Hepatocyte (in vitro differentiated cells): ENCODE data around the gene FBXW11. TPM values are rescaled to one million over a fixed set of nuclear protein-coding genes. Genes with fewer than 3 reads are reported as not detected.
A peak's percentile ranks its signal among the peaks of the same experiment; 100 is the strongest.

Source experiments
- DNase-seq: peaks from one replicate; pipeline ENCODE4 v3.0.0-alpha.2; 2016; ENCODE audit warnings: low spot score
- H2AFZ ChIP-seq: fragments of 200-600 bp; sonication (generic); 2 replicates; pipeline ENCODE4 v1.6.0; 2016; ENCODE audit warnings: antibody characterized with exemption, mild to moderate bottlenecking
- H3K27ac ChIP-seq: fragments of 200-600 bp; sonication (generic); 2 replicates; pipeline ENCODE4 v1.5.1; 2016; ENCODE audit warnings: mild to moderate bottlenecking
- H3K27me3 ChIP-seq: fragments of 200-600 bp; sonication (generic); 2 replicates; pipeline ENCODE4 v1.6.1; 2016
- H3K36me3 ChIP-seq: fragments of 200-600 bp; sonication (generic); replicated peaks from 2 replicates; pipeline ENCODE4 v1.5.1; 2016; ENCODE audit warnings: low read depth; ENCODE audit not compliant: insufficient read depth
- H3K4me1 ChIP-seq: fragments of 200-600 bp; sonication (generic); 2 replicates; pipeline ENCODE4 v1.5.1; 2016; ENCODE audit warnings: mild to moderate bottlenecking, moderate library complexity; ENCODE audit not compliant: insufficient read depth
- H3K4me2 ChIP-seq: fragments of 200-600 bp; sonication (generic); 2 replicates; pipeline ENCODE4 v1.6.0; 2016
- H3K4me3 ChIP-seq: fragments of 200-600 bp; sonication (generic); 2 replicates; pipeline ENCODE4 v1.5.1; 2016; ENCODE audit warnings: mild to moderate bottlenecking
- H3K79me2 ChIP-seq: fragments of 200-600 bp; sonication (generic); 2 replicates; pipeline ENCODE4 v1.6.0; 2017; ENCODE audit warnings: mild to moderate bottlenecking
- H3K9me2 ChIP-seq: fragments of 200-600 bp; sonication (generic); replicated peaks from 2 replicates; pipeline ENCODE4 v1.6.0; 2017; ENCODE audit warnings: mild to moderate bottlenecking; ENCODE audit not compliant: insufficient read depth
- H3K9me3 ChIP-seq: fragments of 200-600 bp; sonication (generic); 2 replicates; pipeline ENCODE4 v1.5.1; 2016; ENCODE audit warnings: low read depth, mild to moderate bottlenecking
- H4K20me1 ChIP-seq: fragments of 200-600 bp; sonication (generic); 2 replicates; pipeline ENCODE4 v1.6.0; 2016; ENCODE audit warnings: mild to moderate bottlenecking; ENCODE audit not compliant: insufficient read depth, poor library complexity, severe bottlenecking
- CTCF ChIP-seq: fragments of 200-600 bp; sonication (generic); IDR thresholded peaks from 2 replicates; pipeline ENCODE4 v1.5.1; 2016; ENCODE audit warnings: antibody characterized with exemption, mild to moderate bottlenecking; ENCODE audit not compliant: poor library complexity
- EZH2 ChIP-seq: fragments of 200-600 bp; sonication (generic); IDR thresholded peaks from 2 replicates; pipeline ENCODE4 v1.6.1; 2016; ENCODE audit warnings: antibody characterized with exemption, mild to moderate bottlenecking, borderline replicate concordance
- EZH2phosphoT487 ChIP-seq: fragments of 200-600 bp; sonication (generic); IDR thresholded peaks from one replicate; pipeline ENCODE4 v1.6.1; 2018; ENCODE audit warnings: antibody characterized with exemption, mild to moderate bottlenecking, low read depth, moderate library complexity; ENCODE audit not compliant: unreplicated experiment, severe bottlenecking
- WGBS: methylation state at CpG from one replicate; pipeline ENCODE4 v1.1.6; 2016; ENCODE audit warnings: low lambda C conversion rate; ENCODE audit errors: missing lambda C conversion rate; 5-methylcytosine and 5-hydroxymethylcytosine counted together
- polyA plus RNA-seq: library from polyadenylated mRNA; unstranded; fragments of >200 nt; fragmentation: Nextera tagmentation; extraction: Ambion mirVana; gene quantifications from 2 replicates; pipeline ENCODE4 v1.2.1, GENCODE V29; 2016
- total RNA-seq: library from RNA; depleted of rRNA; stranded (reverse); fragments of >200 nt; gene quantifications from 2 replicates; pipeline ENCODE4 v1.2.3, GENCODE V29; 2014

The FBXW11 gene
- total RNA-seq, result 73.4 and 74.2 TPM in 2 replicates
- polyA plus RNA-seq, result 26.7 and 38.0 TPM in 2 replicates

- WGBS, result 0% methylated on average over 60 of the region's 81 CpGs
- DNase-seq, result peak; percentile 99
- peaks cover 36% of the 10 kb centered on the region for H4K20me1 ChIP-seq
- peak within 1 kb of the TSS; percentile 98 for H3K27ac ChIP-seq
- peaks cover 28% of the 10 kb centered on the region for H3K4me1 ChIP-seq
- peak within 1 kb of the TSS; percentile 85 for H2AFZ ChIP-seq
- peak within 1 kb of the TSS; percentile 63 for H3K4me3 ChIP-seq
- H3K36me3 ChIP-seq, result no peaks in the 10 kb centered on the region
- H3K9me3 ChIP-seq, result no peaks in the 10 kb centered on the region
- no peaks in the 10 kb centered on the region for H3K9me2 ChIP-seq
- H3K79me2 ChIP-seq, result peaks cover 51% of the 10 kb centered on the region
- H3K27me3 ChIP-seq, result no peaks in the 10 kb centered on the region
- peak within 1 kb of the TSS; percentile 92 for H3K4me2 ChIP-seq
- TF ChIP-seq EZH2phosphoT487, result no peak
- TF ChIP-seq EZH2, result no peak
- TF ChIP-seq CTCF, result no peak
These were observed at the start of gene FBXW11 for GRCh38 chr5:172006321-172007174. TSS of gene FBXW11 (minus strand) at chr5:172006638. CDS start at chr5:172006502, 136 bp downstream.

DNA sequence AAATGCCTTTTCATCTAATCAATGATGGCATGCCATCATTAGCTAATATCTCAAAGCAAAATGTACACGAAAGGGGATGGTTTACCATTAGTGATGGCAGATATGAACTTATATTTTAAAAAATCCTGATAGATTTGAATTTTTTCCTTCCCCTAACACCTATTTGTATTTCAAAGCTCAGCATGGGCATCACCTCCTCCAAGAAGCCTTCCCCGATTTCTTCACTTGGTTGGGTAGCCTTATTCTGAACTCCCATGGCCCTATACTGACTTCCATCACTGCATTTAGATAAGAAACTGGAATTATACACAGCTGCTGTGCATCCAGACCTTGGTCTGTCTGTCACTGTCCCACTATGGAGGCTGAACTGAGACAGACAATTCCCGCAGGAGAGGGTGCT, 49.6 kb upstream of the FBXW11 start:
- H3K4me2 ChIP-seq, result no peak overlapping the region
- TF ChIP-seq EZH2, result no peak
- no peak for TF ChIP-seq CTCF
- TF ChIP-seq EZH2phosphoT487, result no peak
- H3K4me3 ChIP-seq, result no peak overlapping the region
- H3K36me3 ChIP-seq, result no peaks in the 10 kb centered on the region
- no peaks in the 10 kb centered on the region for H4K20me1 ChIP-seq
- H3K9me3 ChIP-seq, result no peaks in the 10 kb centered on the region
- H3K27ac ChIP-seq, result no peak overlapping the region
- WGBS, result 96% methylated on average over 3 of the region's 3 CpGs
- H3K79me2 ChIP-seq, result no peaks in the 10 kb centered on the region
- H3K9me2 ChIP-seq, result no peaks in the 10 kb centered on the region
- H2AFZ ChIP-seq, result no peak overlapping the region
- no peaks in the 10 kb centered on the region for H3K27me3 ChIP-seq
- DNase-seq, result no peak
- no peaks in the 10 kb centered on the region for H3K4me1 ChIP-seq

GRCh38 chr5:172055421-172055820, 49.0 kb upstream of the FBXW11 start:
- no peaks in the 10 kb centered on the region for H3K9me3 ChIP-seq
- no peak overlapping the region for H3K4me2 ChIP-seq
- H3K4me1 ChIP-seq, result no peaks in the 10 kb centered on the region
- no peak overlapping the region for H2AFZ ChIP-seq
- H4K20me1 ChIP-seq, result no peaks in the 10 kb centered on the region
- H3K36me3 ChIP-seq, result no peaks in the 10 kb centered on the region
- no peak overlapping the region for H3K27ac ChIP-seq
- H3K4me3 ChIP-seq, result no peak overlapping the region
- no peak for DNase-seq
- no peaks in the 10 kb centered on the region for H3K79me2 ChIP-seq
- no peaks in the 10 kb centered on the region for H3K27me3 ChIP-seq
- WGBS, result 95% methylated on average over 19 of the region's 19 CpGs
- TF ChIP-seq CTCF (no peak), EZH2 (no peak), EZH2phosphoT487 (no peak)
- H3K9me2 ChIP-seq, result no peaks in the 10 kb centered on the region
